SK-N-SH treated with all-trans-retinoic acid at 6 μM for 48 hours (cell line): ENCODE data around the gene PPP6R1.

ENCODE experiments used
- ATAC-seq: fragments of 200-7000 bp; cut with Tn5 transposase; 3 replicates; pipeline ENCODE4 v1.9.1; 2020; ENCODE audit warnings: mild to moderate bottlenecking, moderate library complexity
- ARNTL ChIP-seq: fragments of 450-650 bp; formaldehyde crosslinking; IDR thresholded peaks from 2 replicates; pipeline ENCODE4 v1.5.0; 2020; ENCODE audit warnings: low read depth, mild to moderate bottlenecking, moderate library complexity, borderline replicate concordance
- BACH2 ChIP-seq: fragments of 250-450 bp; sonication (Bioruptor Pico); IDR thresholded peaks from 2 replicates; pipeline ENCODE4 v1.9.0; 2021; ENCODE audit warnings: mild to moderate bottlenecking, borderline replicate concordance
- CSDC2 ChIP-seq: fragments of 250-450 bp; sonication (Bioruptor Pico); IDR thresholded peaks from 2 replicates; pipeline ENCODE4 v1.5.0; 2020; ENCODE audit warnings: mild to moderate bottlenecking, moderate library complexity
- ESRRG ChIP-seq: fragments of 250-450 bp; sonication (Bioruptor Pico); IDR thresholded peaks from 2 replicates; pipeline ENCODE4 v1.6.1; 2021; ENCODE audit warnings: mild to moderate bottlenecking
- GLIS3 ChIP-seq: fragments of 250-450 bp; sonication (Bioruptor Pico); IDR thresholded peaks from 2 replicates; pipeline ENCODE4 v1.5.0; 2020; ENCODE audit warnings: mild to moderate bottlenecking, moderate library complexity
- ISL1 ChIP-seq: fragments of 250-450 bp; sonication (Bioruptor Pico); IDR thresholded peaks from 2 replicates; pipeline ENCODE4 v2.1.2; 2022; ENCODE audit warnings: mild to moderate bottlenecking, moderate library complexity
- OSR1 ChIP-seq: fragments of 250-450 bp; sonication (Bioruptor Pico); IDR thresholded peaks from 2 replicates; pipeline ENCODE4 v1.8.0; 2022; ENCODE audit warnings: moderate library complexity, mild to moderate bottlenecking, inconsistent platforms
- PPARA ChIP-seq: fragments of 250-450 bp; sonication (Bioruptor Pico); IDR thresholded peaks from 2 replicates; pipeline ENCODE4 v1.5.0; 2020; ENCODE audit warnings: mild to moderate bottlenecking, borderline replicate concordance
- RARB ChIP-seq: fragments of 250-450 bp; sonication (Bioruptor Pico); IDR thresholded peaks from 2 replicates; pipeline ENCODE4 v1.8.0; 2021; ENCODE audit warnings: mild to moderate bottlenecking, moderate library complexity
- TCF4 ChIP-seq: fragments of 250-450 bp; sonication (Bioruptor Pico); IDR thresholded peaks from 2 replicates; pipeline ENCODE4 v1.8.0; 2021; ENCODE audit warnings: mild to moderate bottlenecking, moderate library complexity, borderline replicate concordance
- TOX ChIP-seq: fragments of 250-450 bp; sonication (Bioruptor Pico); IDR thresholded peaks from 2 replicates; pipeline ENCODE4 v1.8.0; 2021; ENCODE audit warnings: mild to moderate bottlenecking, moderate library complexity, borderline replicate concordance
- ZC3H10 ChIP-seq: fragments of 250-450 bp; sonication (Bioruptor Pico); IDR thresholded peaks from 2 replicates; pipeline ENCODE4 v1.5.1; 2021; ENCODE audit warnings: mild to moderate bottlenecking, moderate library complexity
- ZFP3 ChIP-seq: fragments of 250-450 bp; sonication (Bioruptor Pico); IDR thresholded peaks from 2 replicates; pipeline ENCODE4 v1.5.0; 2020; ENCODE audit warnings: mild to moderate bottlenecking, moderate library complexity
- ZFP30 ChIP-seq: fragments of 450-650 bp; formaldehyde crosslinking; IDR thresholded peaks from 2 replicates; pipeline ENCODE4 v1.5.0; 2022; ENCODE audit warnings: mild to moderate bottlenecking, moderate library complexity
- ZNF565 ChIP-seq: fragments of 450-650 bp; formaldehyde crosslinking; conservative IDR thresholded peaks from 2 replicates; pipeline ENCODE4 v1.5.0; 2020; ENCODE audit warnings: low read depth, mild to moderate bottlenecking, moderate library complexity
- ZNF70 ChIP-seq: fragments of 450-650 bp; formaldehyde crosslinking; IDR thresholded peaks from 2 replicates; pipeline ENCODE4 v1.5.0; 2020; ENCODE audit warnings: mild to moderate bottlenecking, moderate library complexity
- ZNF8 ChIP-seq: fragments of 450-650 bp; formaldehyde crosslinking; IDR thresholded peaks from 2 replicates; pipeline ENCODE4 v1.5.0; 2020; ENCODE audit warnings: mild to moderate bottlenecking, moderate library complexity
- TF ChIP-seq, protein P1 (sequence below): fragments of 250-450 bp; sonication (Bioruptor Pico); IDR thresholded peaks from 2 replicates; pipeline ENCODE4 v1.5.0; 2020; ENCODE audit warnings: mild to moderate bottlenecking, moderate library complexity
- TF ChIP-seq, protein P2 (sequence below): fragments of 250-450 bp; sonication (Bioruptor Pico); IDR thresholded peaks from 2 replicates; pipeline ENCODE4 v1.5.1; 2020; ENCODE audit warnings: low read depth, mild to moderate bottlenecking, moderate library complexity
- TF ChIP-seq, protein P3 (sequence below): fragments of 250-450 bp; sonication (Bioruptor Pico); IDR thresholded peaks from 2 replicates; pipeline ENCODE4 v1.8.0; 2020; ENCODE audit warnings: mild to moderate bottlenecking, moderate library complexity, borderline replicate concordance
- TF ChIP-seq, protein P4 (sequence below): fragments of 250-450 bp; sonication (Bioruptor Pico); IDR thresholded peaks from 2 replicates; pipeline ENCODE4 v1.8.0; 2021; ENCODE audit warnings: low read depth, mild to moderate bottlenecking, moderate library complexity, borderline replicate concordance

Gene PPP6R1

DNA sequence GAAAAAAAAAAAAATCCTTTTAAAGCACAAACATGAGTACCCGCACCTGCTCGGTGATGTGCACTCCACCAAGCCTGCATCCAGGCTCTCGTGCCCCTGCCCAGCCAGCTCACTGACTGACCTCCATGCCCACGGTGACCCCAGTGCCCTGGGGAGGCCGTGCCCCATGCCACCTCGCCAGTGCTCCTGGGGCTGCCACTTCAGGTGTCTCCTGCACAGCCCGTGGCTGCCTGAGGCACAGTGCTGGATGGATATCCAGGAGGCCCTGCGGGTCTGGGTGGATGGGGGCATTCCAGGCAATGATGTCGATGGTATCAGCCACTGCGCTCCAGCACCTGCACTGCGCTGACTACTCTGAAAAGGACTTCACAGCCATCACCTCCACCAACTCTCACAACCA lies 9.0 kb downstream of the PPP6R1 start:
- no peak for ATAC-seq
- TF ChIP-seq ZNF8 (CRISPR knock-in tag): no peak
- no peak for TF ChIP-seq CSDC2 (CRISPR knock-in tag)
- TF ChIP-seq, protein P1, sequence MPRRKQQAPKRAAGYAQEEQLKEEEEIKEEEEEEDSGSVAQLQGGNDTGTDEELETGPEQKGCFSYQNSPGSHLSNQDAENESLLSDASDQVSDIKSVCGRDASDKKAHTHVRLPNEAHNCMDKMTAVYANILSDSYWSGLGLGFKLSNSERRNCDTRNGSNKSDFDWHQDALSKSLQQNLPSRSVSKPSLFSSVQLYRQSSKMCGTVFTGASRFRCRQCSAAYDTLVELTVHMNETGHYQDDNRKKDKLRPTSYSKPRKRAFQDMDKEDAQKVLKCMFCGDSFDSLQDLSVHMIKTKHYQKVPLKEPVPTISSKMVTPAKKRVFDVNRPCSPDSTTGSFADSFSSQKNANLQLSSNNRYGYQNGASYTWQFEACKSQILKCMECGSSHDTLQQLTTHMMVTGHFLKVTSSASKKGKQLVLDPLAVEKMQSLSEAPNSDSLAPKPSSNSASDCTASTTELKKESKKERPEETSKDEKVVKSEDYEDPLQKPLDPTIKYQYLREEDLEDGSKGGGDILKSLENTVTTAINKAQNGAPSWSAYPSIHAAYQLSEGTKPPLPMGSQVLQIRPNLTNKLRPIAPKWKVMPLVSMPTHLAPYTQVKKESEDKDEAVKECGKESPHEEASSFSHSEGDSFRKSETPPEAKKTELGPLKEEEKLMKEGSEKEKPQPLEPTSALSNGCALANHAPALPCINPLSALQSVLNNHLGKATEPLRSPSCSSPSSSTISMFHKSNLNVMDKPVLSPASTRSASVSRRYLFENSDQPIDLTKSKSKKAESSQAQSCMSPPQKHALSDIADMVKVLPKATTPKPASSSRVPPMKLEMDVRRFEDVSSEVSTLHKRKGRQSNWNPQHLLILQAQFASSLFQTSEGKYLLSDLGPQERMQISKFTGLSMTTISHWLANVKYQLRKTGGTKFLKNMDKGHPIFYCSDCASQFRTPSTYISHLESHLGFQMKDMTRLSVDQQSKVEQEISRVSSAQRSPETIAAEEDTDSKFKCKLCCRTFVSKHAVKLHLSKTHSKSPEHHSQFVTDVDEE (CRISPR knock-in tag): no peak

DNA sequence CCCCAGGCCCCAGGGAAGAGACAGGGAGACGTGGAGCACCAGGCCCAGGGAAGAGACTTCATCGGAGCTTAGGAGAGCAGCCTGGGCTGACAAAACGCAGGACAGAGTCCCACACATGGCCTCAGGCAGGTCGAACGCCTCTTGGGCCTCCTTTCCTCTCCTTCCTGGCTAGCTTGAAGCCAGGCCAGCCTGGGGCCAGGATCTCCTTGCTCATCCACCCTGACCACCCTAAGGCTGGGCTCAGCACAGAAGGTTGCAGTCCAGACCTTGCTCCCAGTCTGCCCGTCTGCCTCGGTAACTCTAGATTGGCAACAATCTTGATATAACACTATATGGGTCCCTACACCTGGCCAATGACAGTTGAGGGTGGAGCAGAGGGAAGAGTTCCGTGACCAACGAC lies 10.1 kb downstream of the PPP6R1 start:
- TF ChIP-seq ZNF565 (no peak), ARNTL (no peak), ZC3H10 (CRISPR knock-in tag) (no peak), ZFP30 (CRISPR knock-in tag) (no peak), CSDC2 (CRISPR knock-in tag) (no peak), GLIS3 (CRISPR knock-in tag) (no peak), ZNF70 (CRISPR knock-in tag) (no peak)
- TF ChIP-seq, protein P1 (CRISPR knock-in tag): no peak
- TF ChIP-seq, protein P2, sequence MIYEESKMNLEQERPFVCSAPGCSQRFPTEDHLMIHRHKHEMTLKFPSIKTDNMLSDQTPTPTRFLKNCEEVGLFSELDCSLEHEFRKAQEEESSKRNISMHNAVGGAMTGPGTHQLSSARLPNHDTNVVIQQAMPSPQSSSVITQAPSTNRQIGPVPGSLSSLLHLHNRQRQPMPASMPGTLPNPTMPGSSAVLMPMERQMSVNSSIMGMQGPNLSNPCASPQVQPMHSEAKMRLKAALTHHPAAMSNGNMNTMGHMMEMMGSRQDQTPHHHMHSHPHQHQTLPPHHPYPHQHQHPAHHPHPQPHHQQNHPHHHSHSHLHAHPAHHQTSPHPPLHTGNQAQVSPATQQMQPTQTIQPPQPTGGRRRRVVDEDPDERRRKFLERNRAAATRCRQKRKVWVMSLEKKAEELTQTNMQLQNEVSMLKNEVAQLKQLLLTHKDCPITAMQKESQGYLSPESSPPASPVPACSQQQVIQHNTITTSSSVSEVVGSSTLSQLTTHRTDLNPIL (CRISPR knock-in tag): no peak
- TF ChIP-seq, protein P3, sequence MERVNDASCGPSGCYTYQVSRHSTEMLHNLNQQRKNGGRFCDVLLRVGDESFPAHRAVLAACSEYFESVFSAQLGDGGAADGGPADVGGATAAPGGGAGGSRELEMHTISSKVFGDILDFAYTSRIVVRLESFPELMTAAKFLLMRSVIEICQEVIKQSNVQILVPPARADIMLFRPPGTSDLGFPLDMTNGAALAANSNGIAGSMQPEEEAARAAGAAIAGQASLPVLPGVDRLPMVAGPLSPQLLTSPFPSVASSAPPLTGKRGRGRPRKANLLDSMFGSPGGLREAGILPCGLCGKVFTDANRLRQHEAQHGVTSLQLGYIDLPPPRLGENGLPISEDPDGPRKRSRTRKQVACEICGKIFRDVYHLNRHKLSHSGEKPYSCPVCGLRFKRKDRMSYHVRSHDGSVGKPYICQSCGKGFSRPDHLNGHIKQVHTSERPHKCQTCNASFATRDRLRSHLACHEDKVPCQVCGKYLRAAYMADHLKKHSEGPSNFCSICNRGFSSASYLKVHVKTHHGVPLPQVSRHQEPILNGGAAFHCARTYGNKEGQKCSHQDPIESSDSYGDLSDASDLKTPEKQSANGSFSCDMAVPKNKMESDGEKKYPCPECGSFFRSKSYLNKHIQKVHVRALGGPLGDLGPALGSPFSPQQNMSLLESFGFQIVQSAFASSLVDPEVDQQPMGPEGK (CRISPR knock-in tag): no peak
- TF ChIP-seq, all 23 proteins: peak for 0
- ATAC-seq: no peak

DNA sequence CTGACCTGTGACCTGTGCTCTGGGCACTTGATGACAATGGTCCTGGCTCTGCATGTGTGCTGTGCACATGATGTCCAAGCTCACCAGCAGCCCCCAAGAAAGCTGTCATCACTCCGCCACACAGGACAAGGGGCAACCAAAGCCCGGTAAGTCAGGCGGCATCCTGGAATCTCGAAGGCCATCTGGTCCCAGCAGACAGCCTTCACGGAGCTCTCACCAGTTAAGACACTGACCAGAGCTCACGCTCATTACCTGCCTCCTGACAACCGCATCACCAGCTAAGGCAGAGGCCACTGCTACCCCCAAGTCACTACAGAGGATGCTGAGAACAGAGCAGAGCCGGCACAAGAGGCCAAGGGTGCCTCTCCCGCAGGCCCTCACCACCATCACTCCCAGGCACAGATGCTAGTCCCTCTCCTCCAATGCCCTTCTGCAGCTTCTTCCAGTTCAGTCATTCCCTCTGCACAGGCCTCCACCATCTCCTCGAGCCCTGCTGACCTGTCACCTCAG lies 10.6 kb downstream of the PPP6R1 start:
- TF ChIP-seq TOX (CRISPR knock-in tag): no peak
- no peak for TF ChIP-seq PPARA (CRISPR knock-in tag)
- TF ChIP-seq ESRRG: no peak
- no peak for TF ChIP-seq ZNF565
- TF ChIP-seq RARB (CRISPR knock-in tag): no peak
- no peak for TF ChIP-seq ZFP3 (CRISPR knock-in tag)
- no peak for TF ChIP-seq TCF4 (CRISPR knock-in tag)
- TF ChIP-seq, protein P2 (CRISPR knock-in tag): no peak
- no peak for TF ChIP-seq ARNTL
- no peak for TF ChIP-seq OSR1 (CRISPR knock-in tag)
- no peak for TF ChIP-seq BACH2 (CRISPR knock-in tag)
- TF ChIP-seq, protein P3 (CRISPR knock-in tag): no peak
- no peak for TF ChIP-seq ISL1 (CRISPR knock-in tag)
- TF ChIP-seq, protein P4, sequence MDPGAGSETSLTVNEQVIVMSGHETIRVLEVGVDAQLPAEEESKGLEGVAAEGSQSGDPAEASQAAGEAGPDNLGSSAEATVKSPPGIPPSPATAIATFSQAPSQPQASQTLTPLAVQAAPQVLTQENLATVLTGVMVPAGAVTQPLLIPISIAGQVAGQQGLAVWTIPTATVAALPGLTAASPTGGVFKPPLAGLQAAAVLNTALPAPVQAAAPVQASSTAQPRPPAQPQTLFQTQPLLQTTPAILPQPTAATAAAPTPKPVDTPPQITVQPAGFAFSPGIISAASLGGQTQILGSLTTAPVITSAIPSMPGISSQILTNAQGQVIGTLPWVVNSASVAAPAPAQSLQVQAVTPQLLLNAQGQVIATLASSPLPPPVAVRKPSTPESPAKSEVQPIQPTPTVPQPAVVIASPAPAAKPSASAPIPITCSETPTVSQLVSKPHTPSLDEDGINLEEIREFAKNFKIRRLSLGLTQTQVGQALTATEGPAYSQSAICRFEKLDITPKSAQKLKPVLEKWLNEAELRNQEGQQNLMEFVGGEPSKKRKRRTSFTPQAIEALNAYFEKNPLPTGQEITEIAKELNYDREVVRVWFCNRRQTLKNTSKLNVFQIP (CRISPR knock-in tag): no peak
- no peak for TF ChIP-seq ZNF8 (CRISPR knock-in tag)
- no peak for TF ChIP-seq ZFP30 (CRISPR knock-in tag)
- no peak for TF ChIP-seq CSDC2 (CRISPR knock-in tag)
- ATAC-seq: no peak
